OCI-LY7 (cell line): ENCODE measurements around the gene ATP6AP1. TPM values are rescaled to one million over a fixed set of nuclear protein-coding genes. Genes with fewer than 3 reads are reported as not detected.

Experiments used
- BruUV-seq: library from RNA; stranded (reverse); fragments of 400-500 nt; replicated peaks from 2 replicates; lab custom pipeline; 2021; lab: Mats Ljungman, UMichigan
- CTCF ChIA-PET: fragments of 300-600 bp; sonication (Branson Sonifier 250); formaldehyde crosslinking; loops from one replicate; lab custom pipeline; 2022; ENCODE audit warnings: antibody characterized with exemption; ENCODE audit not compliant: unreplicated experiment; lab: Charles Lee
- POLR2A ChIA-PET: fragments of 300-600 bp; sonication (Branson Sonifier 250); formaldehyde crosslinking; loops from one replicate; lab custom pipeline; 2022; ENCODE audit warnings: antibody characterized with exemption; lab: Charles Lee
- DNase-seq: peaks from one replicate; pipeline ENCODE4 v3.0.0-alpha.2; 2015; ENCODE audit warnings: low spot score
- H2AFZ ChIP-seq: fragments of 200-600 bp; sonication (generic), shearing (Covaris generic); 2 replicates; pipeline ENCODE4 v1.6.1; 2014; ENCODE audit warnings: mild to moderate bottlenecking, antibody characterized with exemption, low read length, moderate library complexity
- H3K27ac ChIP-seq: fragments of 200-600 bp; sonication (generic); 2 replicates; pipeline ENCODE4 v1.5.1; 2014; ENCODE audit warnings: mixed run types, low read depth, mild to moderate bottlenecking, moderate library complexity, low read length, inconsistent platforms; ENCODE audit not compliant: poor library complexity, severe bottlenecking
- H3K36me3 ChIP-seq: fragments of 200-600 bp; sonication (generic); 2 replicates; pipeline ENCODE4 v1.6.1; 2014; ENCODE audit warnings: mild to moderate bottlenecking, antibody characterized with exemption, low read length, moderate library complexity, mixed read lengths; ENCODE audit not compliant: insufficient read depth
- H3K4me1 ChIP-seq: fragments of 200-600 bp; sonication (generic); 2 replicates; pipeline ENCODE4 v1.5.1; 2014; ENCODE audit warnings: mild to moderate bottlenecking, low read length; ENCODE audit not compliant: insufficient read depth, poor library complexity, severe bottlenecking
- H3K4me2 ChIP-seq: fragments of 200-600 bp; sonication (generic); 2 replicates; pipeline ENCODE4 v1.6.1; 2014; ENCODE audit warnings: mild to moderate bottlenecking, low read length
- H3K4me3 ChIP-seq: fragments of 200-600 bp; sonication (generic); 2 replicates; pipeline ENCODE4 v1.5.1; 2014; ENCODE audit warnings: mild to moderate bottlenecking, low read depth, low read length; ENCODE audit not compliant: poor library complexity, severe bottlenecking
- H3K79me2 ChIP-seq: fragments of 200-600 bp; sonication (generic); 2 replicates; pipeline ENCODE4 v1.6.1; 2016; ENCODE audit warnings: low read depth, mild to moderate bottlenecking, low read length, moderate library complexity, mixed read lengths; ENCODE audit not compliant: insufficient read depth
- H3K9me2 ChIP-seq: fragments of 200-600 bp; sonication (generic); 2 replicates; pipeline ENCODE4 v1.6.1; 2016; ENCODE audit warnings: mild to moderate bottlenecking, low read length, mixed read lengths; ENCODE audit not compliant: insufficient read depth
- H3K9me3 ChIP-seq: fragments of 200-600 bp; sonication (generic); 2 replicates; pipeline ENCODE4 v1.6.1; 2014; ENCODE audit warnings: mild to moderate bottlenecking, mixed run types, low read length, mixed read lengths
- H4K20me1 ChIP-seq: fragments of 200-600 bp; sonication (generic); 2 replicates; pipeline ENCODE4 v1.6.1; 2014; ENCODE audit warnings: mild to moderate bottlenecking, antibody characterized with exemption, low read length, moderate library complexity, mixed read lengths; ENCODE audit not compliant: insufficient read depth
- CTCF ChIP-seq: fragments of 200-600 bp; sonication (generic); conservative IDR thresholded peaks from 2 replicates; pipeline ENCODE4 v1.5.1; 2014; ENCODE audit warnings: mild to moderate bottlenecking, antibody characterized with exemption, low read length, moderate library complexity, mixed read lengths
- EZH2phosphoT487 ChIP-seq: fragments of 200-600 bp; sonication (generic); IDR thresholded peaks from 2 replicates; pipeline ENCODE4 v1.6.1; 2018; ENCODE audit warnings: low read depth, borderline replicate concordance, mild to moderate bottlenecking, mixed run types, antibody characterized with exemption, low read length, moderate library complexity, mixed read lengths
- intact Hi-C: fragments of 100-400 bp; cut with micrococcal nuclease; formaldehyde crosslinking; loops from one replicate; pipeline ENCODE4 v1.10.0; 2022; ENCODE audit not compliant: unreplicated experiment
- total RNA-seq, 2 experiments: library from RNA; depleted of rRNA in 1 of 2; stranded (reverse); fragments of >200 nt in 1 of 2; shearing (Covaris generic) in 1 of 2; gene quantifications; 2 replicates each; pipeline ENCODE4 v1.2.3, GENCODE V29; 2014 to 2022

Gene ATP6AP1
- total RNA-seq, 2 experiments from 2014 or later = 26.4 to 39.5 TPM

GRCh38 chrX:154445776-154446175 lies 17.3 kb downstream of the ATP6AP1 start:
- Histone ChIP-seq H3K4me2 (no peak overlapping the region), H3K9me2 (no peaks in the 10 kb centered on the region), H3K4me1 (peaks cover 13% of the 10 kb centered on the region), H3K4me3 (no peak overlapping the region), H3K36me3 (peaks cover 7% of the 10 kb centered on the region; the same call in 1 of the 2 replicates), H2AFZ (no peak overlapping the region), H4K20me1 (no peaks in the 10 kb centered on the region), H3K27ac (no peak overlapping the region), H3K79me2 (no peaks in the 10 kb centered on the region), H3K9me3 (no peaks in the 10 kb centered on the region)
- ChIA-PET CTCF (no interaction called here), POLR2A (interaction anchor here (0.6 kb wide), 1 partner anchor 56 kb away, joined by 4 read pairs; no protein-coding TSS in a partner anchor)
- TF ChIP-seq CTCF = no peak
- no peak for TF ChIP-seq EZH2phosphoT487
- BruUV-seq = no TSS peak
- intact Hi-C loops = no loop called here
- no peak for DNase-seq

GRCh38 chrX:154446430-154446829 lies 18.0 kb downstream of the ATP6AP1 start:
- TF ChIP-seq EZH2phosphoT487 (no peak), CTCF (no peak)
- CTCF ChIA-PET = no interaction called here
- POLR2A ChIA-PET = interaction anchor here (0.5 kb wide), 1 partner anchor 28 kb away, joined by 3 read pairs; no protein-coding TSS in a partner anchor
- no peak overlapping the region for H3K4me2 ChIP-seq
- H3K9me3 ChIP-seq = no peaks in the 10 kb centered on the region
- H2AFZ ChIP-seq = no peak overlapping the region
- no peak overlapping the region for H3K27ac ChIP-seq
- BruUV-seq = no TSS peak
- H3K4me1 ChIP-seq = peaks cover 13% of the 10 kb centered on the region
- H4K20me1 ChIP-seq = no peaks in the 10 kb centered on the region
- peaks cover 3% of the 10 kb centered on the region; the same call in 1 of the 2 replicates for H3K36me3 ChIP-seq
- no peak for DNase-seq
- intact Hi-C loops = no loop called here
- no peaks in the 10 kb centered on the region for H3K9me2 ChIP-seq
- no peaks in the 10 kb centered on the region for H3K79me2 ChIP-seq
- H3K4me3 ChIP-seq = no peak overlapping the region

GRCh38 chrX:154448484-154448883 lies 20.0 kb downstream of the ATP6AP1 start:
- H3K9me3 ChIP-seq = no peaks in the 10 kb centered on the region
- ChIA-PET CTCF (no interaction called here), POLR2A (interaction anchor here (0.6 to 0.7 kb wide), 2 partner anchors 8 to 314 kb away, joined by 3 to 7 read pairs; partner anchors contain the start of gene DKC1)
- H3K27ac ChIP-seq = no peak overlapping the region
- H3K9me2 ChIP-seq = no peaks in the 10 kb centered on the region
- no peak overlapping the region for H3K4me2 ChIP-seq
- H2AFZ ChIP-seq = no peak overlapping the region
- H4K20me1 ChIP-seq = no peaks in the 10 kb centered on the region
- DNase-seq = no peak
- H3K36me3 ChIP-seq = no peaks in the 10 kb centered on the region; the same call in 1 of the 2 replicates
- BruUV-seq = no TSS peak
- intact Hi-C loops = no loop called here
- H3K4me1 ChIP-seq = peaks cover 10% of the 10 kb centered on the region
- TF ChIP-seq CTCF (no peak), EZH2phosphoT487 (no peak)
- H3K4me3 ChIP-seq = no peak overlapping the region
- H3K79me2 ChIP-seq = no peaks in the 10 kb centered on the region
